Measurements from ENCODE around the gene PBLD. TPM values are rescaled to one million over a fixed set of nuclear protein-coding genes. Genes with fewer than 3 reads are reported as not detected.
"Not testable (repeated sequence)": the region's sequence is repeated elsewhere in the genome, so short reads cannot be mapped to it uniquely, and the experiment has no call there.

Gene PBLD
- total RNA-seq, 1 experiment from 2014 or later: 3.5 TPM

DNA sequence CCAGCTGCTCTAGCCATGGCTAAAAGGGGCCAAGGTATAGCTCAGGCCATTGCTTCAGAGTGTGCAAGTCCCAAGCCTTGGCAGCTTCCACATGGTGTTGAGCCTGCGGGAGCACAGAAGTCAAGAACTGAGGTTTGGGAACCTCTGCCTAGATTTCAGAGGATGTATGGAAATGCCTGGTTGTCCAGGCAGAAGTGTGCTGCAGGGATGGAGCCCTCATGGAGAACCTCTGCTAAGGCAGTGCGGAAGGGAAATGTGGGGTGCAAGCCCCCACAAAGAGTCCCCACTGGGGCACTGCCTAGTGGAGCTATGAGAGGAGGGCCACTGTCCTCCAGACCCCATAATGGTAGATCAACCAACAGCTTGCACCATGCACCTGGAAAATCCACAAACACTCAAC, 54.9 kb downstream of the PBLD start:
- H3K27me3 Mint-ChIP-seq (ENCODE audit: low read depth): peaks cover 13% of the 10 kb centered on the region
- not testable (repeated sequence) for H3K27ac Mint-ChIP-seq; H3T11ph ChIP-seq (ENCODE audit: low read length); H3K23me2 ChIP-seq (ENCODE audit: insufficient read length, low read depth, low read length, poor library complexity, severe bottlenecking); H2BK15ac ChIP-seq (ENCODE audit: low read depth, low read length); H2BK5ac ChIP-seq (ENCODE audit: insufficient read length, low read length); H3K79me2 ChIP-seq (ENCODE audit: insufficient read depth, low read length); H3K4me1 Mint-ChIP-seq; H2AFZ ChIP-seq (ENCODE audit: low read length); H2BK12ac ChIP-seq (ENCODE audit: insufficient read length, low read depth, low read length); H3K27ac ChIP-seq (ENCODE audit: insufficient read length, low read depth, low read length); H3K23ac ChIP-seq (ENCODE audit: insufficient read length, low read depth, low read length); H4K5ac ChIP-seq (ENCODE audit: insufficient read length, low read depth, low read length); H3K4ac ChIP-seq (ENCODE audit: low read depth, low read length); H2AK5ac ChIP-seq (ENCODE audit: insufficient read length, low read length); DNase-seq; H4K91ac ChIP-seq (ENCODE audit: insufficient read length, low read depth, low read length); H2BK120ac ChIP-seq (ENCODE audit: low read depth, low read length, poor library complexity, severe bottlenecking); H3K4me1 ChIP-seq (ENCODE audit: insufficient read depth, low read length); H4K8ac ChIP-seq (replicated peaks; ENCODE audit: insufficient read length, low read depth, low read length); H2BK20ac ChIP-seq (ENCODE audit: low read depth, low read length, poor library complexity, severe bottlenecking); H3K79me1 ChIP-seq (ENCODE audit: insufficient read depth, low read depth, low read length, poor library complexity, severe bottlenecking); H3K9ac ChIP-seq (ENCODE audit: extremely low read depth, insufficient read length, low read length); H3K14ac ChIP-seq (ENCODE audit: insufficient read depth, low read length); H3K4me3 Mint-ChIP-seq; H3K27me3 ChIP-seq (ENCODE audit: insufficient read depth, low read length); H3K4me2 ChIP-seq (ENCODE audit: insufficient read depth, insufficient read length, low read length); H3K9me3 ChIP-seq (ENCODE audit: control insufficient read depth, low read depth, low read length); H4K20me1 ChIP-seq (ENCODE audit: control insufficient read depth, insufficient read depth, insufficient read length); H3K56ac ChIP-seq (ENCODE audit: insufficient read length, low read depth, low read length); H3K18ac ChIP-seq (ENCODE audit: insufficient read length, low read depth, low read length)
- H3K36me3 Mint-ChIP-seq (ENCODE audit: insufficient read depth in 1 of 3, low read depth in 3 of 3): peaks cover 14 to 27% (median 19%) of the 10 kb centered on the region in 3 experiments
- WGBS (ENCODE audit: extremely low coverage, insufficient read length, low lambda C conversion rate): no CpG with 5 or more reads among the region's 2 CpGs
- H3K9me3 Mint-ChIP-seq: peaks cover 34 to 42% of the 10 kb centered on the region in 2 experiments
